ENCODE measurements around the gene LCOR.

- TF ChIP-seq AHDC1 (CRISPR knock-in tag; IDR thresholded peaks at IDR 0.05; ENCODE audit: borderline replicate concordance): no peak
- TF ChIP-seq ZNF12 (CRISPR knock-in tag; IDR thresholded peaks at IDR 0.05): no peak
- TF ChIP-seq ZNF644 (CRISPR knock-in tag; IDR thresholded peaks at IDR 0.05; ENCODE audit: low read depth): no peak
- TF ChIP-seq CREB1 (IDR thresholded peaks at IDR 0.05): no peak
- TF ChIP-seq CREB1 (CRISPR knock-in tag; IDR thresholded peaks at IDR 0.05): no peak
- TF ChIP-seq RXRA (CRISPR knock-in tag; IDR thresholded peaks at IDR 0.05): no peak
- no peak for TF ChIP-seq CTCF (CRISPR knock-in tag; IDR thresholded peaks at IDR 0.05)
- no peak for TF ChIP-seq ZNF558 (CRISPR knock-in tag; IDR thresholded peaks at IDR 0.05; ENCODE audit: borderline replicate concordance)
- no peak for TF ChIP-seq ZNF768 (CRISPR knock-in tag; IDR thresholded peaks at IDR 0.05)
Measured at GRCh38 chr10:97042081-97042480, 210.0 kb downstream of the LCOR start.
